GM20000 (cell line): ENCODE data around the gene LRP3.
"Not testable (repeated sequence)": the region's sequence is repeated elsewhere in the genome, so short reads cannot be mapped to it uniquely, and the experiment has no call there.

Experiments
- DNase-seq: peaks from one replicate; pipeline ENCODE4 v3.0.0; 2012; ENCODE audit warnings: low spot score
- TF ChIP-seq, protein P1 (sequence below): IDR thresholded peaks from 2 replicates; pipeline ENCODE4 v1.5.1; 2012; ENCODE audit warnings: mild to moderate bottlenecking, control low read depth; ENCODE audit errors: extremely low read depth, missing control alignments

LRP3 gene

DNA sequence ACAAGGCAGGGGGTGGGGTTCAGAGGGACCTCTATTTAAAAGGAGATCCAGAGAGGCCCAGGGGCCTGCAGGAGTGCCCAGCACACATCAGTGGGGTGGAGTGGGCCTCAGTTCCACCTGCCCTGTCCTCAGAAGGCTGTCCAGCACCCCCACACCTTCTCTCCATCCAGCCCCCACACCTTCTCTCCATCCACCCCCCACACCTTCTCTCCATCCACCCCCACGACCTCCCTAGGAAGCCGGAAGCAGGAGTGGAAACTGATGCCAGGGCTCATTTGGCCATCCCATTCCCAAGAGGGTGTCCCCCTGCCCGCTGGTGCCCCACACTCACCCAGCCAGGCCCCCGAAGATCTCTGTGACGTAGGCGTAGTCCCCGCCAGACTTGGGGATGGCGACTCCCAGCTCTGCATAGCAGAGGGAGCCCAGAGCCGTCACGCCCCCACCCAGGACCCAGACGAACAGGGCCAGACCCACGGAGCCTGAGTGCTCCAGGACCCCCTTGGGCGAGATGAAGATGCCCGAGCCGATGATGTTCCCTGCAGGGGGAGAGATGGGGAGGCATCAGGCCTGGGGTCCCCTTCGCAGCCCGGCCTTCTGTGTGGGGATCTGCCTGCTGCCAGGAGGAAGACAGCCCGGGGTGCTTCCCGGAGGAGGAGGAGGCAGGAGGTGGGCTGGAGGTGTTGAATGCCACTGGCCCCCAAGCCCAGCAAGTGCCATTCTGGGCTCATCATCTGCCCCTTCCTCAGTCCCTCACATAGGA, 21.5 kb downstream of the LRP3 start:
- TF ChIP-seq, protein P1, sequence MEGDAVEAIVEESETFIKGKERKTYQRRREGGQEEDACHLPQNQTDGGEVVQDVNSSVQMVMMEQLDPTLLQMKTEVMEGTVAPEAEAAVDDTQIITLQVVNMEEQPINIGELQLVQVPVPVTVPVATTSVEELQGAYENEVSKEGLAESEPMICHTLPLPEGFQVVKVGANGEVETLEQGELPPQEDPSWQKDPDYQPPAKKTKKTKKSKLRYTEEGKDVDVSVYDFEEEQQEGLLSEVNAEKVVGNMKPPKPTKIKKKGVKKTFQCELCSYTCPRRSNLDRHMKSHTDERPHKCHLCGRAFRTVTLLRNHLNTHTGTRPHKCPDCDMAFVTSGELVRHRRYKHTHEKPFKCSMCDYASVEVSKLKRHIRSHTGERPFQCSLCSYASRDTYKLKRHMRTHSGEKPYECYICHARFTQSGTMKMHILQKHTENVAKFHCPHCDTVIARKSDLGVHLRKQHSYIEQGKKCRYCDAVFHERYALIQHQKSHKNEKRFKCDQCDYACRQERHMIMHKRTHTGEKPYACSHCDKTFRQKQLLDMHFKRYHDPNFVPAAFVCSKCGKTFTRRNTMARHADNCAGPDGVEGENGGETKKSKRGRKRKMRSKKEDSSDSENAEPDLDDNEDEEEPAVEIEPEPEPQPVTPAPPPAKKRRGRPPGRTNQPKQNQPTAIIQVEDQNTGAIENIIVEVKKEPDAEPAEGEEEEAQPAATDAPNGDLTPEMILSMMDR: no peak
- no peak for DNase-seq

DNA sequence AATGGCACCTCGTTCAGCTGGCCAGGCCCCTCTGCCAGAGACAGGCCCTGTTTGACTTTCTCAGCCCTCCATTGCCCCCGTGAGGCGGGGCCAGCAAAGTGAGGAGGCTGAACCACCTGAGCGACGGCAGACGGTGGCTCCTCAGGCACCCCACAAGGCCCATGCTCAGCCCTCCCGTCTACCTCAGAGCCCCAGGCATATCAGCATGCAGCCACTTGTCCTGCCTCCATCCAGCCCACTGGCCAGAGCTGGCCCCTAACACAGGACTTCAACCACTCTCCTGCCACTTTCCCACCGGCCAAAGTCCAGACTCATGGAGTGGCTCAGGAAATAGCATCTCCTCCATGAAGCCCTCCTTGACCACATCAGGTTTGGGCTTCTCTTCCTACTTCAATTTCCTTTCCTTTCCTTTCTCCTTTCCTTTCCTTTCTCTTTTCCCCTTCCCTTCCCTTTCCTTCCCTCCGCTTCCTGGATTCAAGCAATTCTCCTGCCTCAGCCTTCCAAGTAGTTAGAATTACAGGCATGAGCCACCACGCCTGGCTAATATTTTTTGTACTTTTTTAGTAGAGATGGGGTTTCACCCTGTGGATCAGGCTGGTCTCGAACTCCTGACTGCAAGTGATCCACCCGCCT, 22.2 kb downstream of the LRP3 start:
- TF ChIP-seq, protein P1: no peak
- DNase-seq: no peak

GRCh38 chr19:33217881-33218280, 23.8 kb downstream of the LRP3 start:
- DNase-seq: no peak
- TF ChIP-seq, protein P1: no peak

GRCh38 chr19:33219261-33219815, 25.2 kb downstream of the LRP3 start:
- no peak for DNase-seq
- TF ChIP-seq, protein P1: peak; percentile 21

- TF ChIP-seq, protein P1: no peak
These were observed 26.0 kb downstream of the LRP3 start for GRCh38 chr19:33220115-33220514.

GRCh38 chr19:33220735-33221134, 26.6 kb downstream of the LRP3 start:
- TF ChIP-seq, protein P1: no peak
- DNase-seq: no peak

More at GRCh38 chr19:33220115-33220514, 26.0 kb downstream of the LRP3 start:
- no peak for DNase-seq

DNA sequence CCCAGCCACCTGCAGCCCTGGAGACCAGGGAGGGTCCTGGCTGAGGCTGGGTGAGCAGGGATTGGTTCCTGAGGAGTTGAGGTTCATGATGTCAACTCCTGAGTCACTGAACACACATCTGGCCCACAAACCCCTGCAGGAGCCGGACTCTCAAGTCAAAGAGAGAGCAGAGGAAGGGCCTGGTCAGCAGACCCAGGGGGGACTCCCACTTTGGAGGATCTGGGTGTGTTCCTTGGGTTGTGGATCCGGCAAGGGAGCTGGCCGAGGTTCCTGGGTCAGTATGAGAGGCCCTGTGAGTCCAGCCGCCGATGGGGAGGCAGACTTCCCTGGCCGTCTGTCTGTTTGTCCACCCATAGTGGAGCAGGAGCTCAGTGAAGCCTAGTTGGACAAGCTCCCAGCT, 27.5 kb downstream of the LRP3 start:
- TF ChIP-seq, protein P1: no peak

GRCh38 chr19:33222255-33222654, 28.1 kb downstream of the LRP3 start:
- not testable (repeated sequence) for DNase-seq

More for the DNA sequence above, 27.5 kb downstream of the LRP3 start:
- no peak for DNase-seq
